H9 (cell line): ENCODE results near the gene SPTBN4. TPM values are rescaled to one million over a fixed set of nuclear protein-coding genes. Genes with fewer than 3 reads are reported as not detected.

Experiments used
- DNase-seq: peaks from one replicate; pipeline ENCODE4 v3.0.0-alpha.2; 2017
- H2AFZ ChIP-seq: one replicate; pipeline ENCODE4 v1.6.1; 2013; ENCODE audit warnings: mild to moderate bottlenecking, low read length, control low read depth, moderate library complexity
- H2AK5ac ChIP-seq: 2 replicates; pipeline ENCODE4 v1.6.1; 2013; ENCODE audit warnings: low read length, control low read depth, mixed read lengths; ENCODE audit not compliant: insufficient read length
- H2BK120ac ChIP-seq: one replicate; pipeline ENCODE4 v1.6.1; 2013; ENCODE audit warnings: low read depth, mild to moderate bottlenecking, low read length, control low read depth, inconsistent platforms; ENCODE audit not compliant: poor library complexity, severe bottlenecking
- H2BK12ac ChIP-seq: 2 replicates; pipeline ENCODE4 v1.6.1; 2013; ENCODE audit warnings: low read length, control low read depth, mixed read lengths, low read depth; ENCODE audit not compliant: insufficient read length
- H2BK15ac ChIP-seq: 2 replicates; pipeline ENCODE4 v1.6.1; 2013; ENCODE audit warnings: low read depth, low read length, control low read depth
- H2BK20ac ChIP-seq: one replicate; pipeline ENCODE4 v1.6.1; 2013; ENCODE audit warnings: low read depth, mild to moderate bottlenecking, low read length, control low read depth, inconsistent platforms; ENCODE audit not compliant: poor library complexity, severe bottlenecking
- H2BK5ac ChIP-seq: 2 replicates; pipeline ENCODE4 v1.6.1; 2013; ENCODE audit warnings: low read length, control low read depth, mixed read lengths; ENCODE audit not compliant: insufficient read length
- H3K14ac ChIP-seq: 2 replicates; pipeline ENCODE4 v1.6.1; 2013; ENCODE audit warnings: low read length, control low read depth; ENCODE audit not compliant: insufficient read depth
- H3K18ac ChIP-seq: 2 replicates; pipeline ENCODE4 v1.6.1; 2013; ENCODE audit warnings: low read depth, mild to moderate bottlenecking, mixed read lengths, low read length, control low read depth; ENCODE audit not compliant: insufficient read length
- H3K23ac ChIP-seq: 2 replicates; pipeline ENCODE4 v1.6.1; 2013; ENCODE audit warnings: low read length, control low read depth, mixed read lengths, low read depth; ENCODE audit not compliant: insufficient read length
- H3K23me2 ChIP-seq: 2 replicates; pipeline ENCODE4 v1.6.1; 2013; ENCODE audit warnings: low read depth, mild to moderate bottlenecking, mixed read lengths, low read length, control low read depth; ENCODE audit not compliant: insufficient read length, poor library complexity, severe bottlenecking
- H3K27ac ChIP-seq: 2 replicates; pipeline ENCODE4 v1.5.1; 2013; ENCODE audit warnings: low read length, control low read depth, mixed read lengths, low read depth; ENCODE audit not compliant: insufficient read length
- H3K27me3 ChIP-seq: 2 replicates; pipeline ENCODE4 v1.6.1; 2013; ENCODE audit warnings: low read length, control low read depth, inconsistent platforms; ENCODE audit not compliant: insufficient read depth
- H3K4ac ChIP-seq: 2 replicates; pipeline ENCODE4 v1.6.1; 2013; ENCODE audit warnings: low read depth, mild to moderate bottlenecking, control low read depth, inconsistent platforms, low read length, moderate library complexity
- H3K4me1 ChIP-seq: 2 replicates; pipeline ENCODE4 v1.6.1; 2013; ENCODE audit warnings: low read length, control low read depth, inconsistent platforms; ENCODE audit not compliant: insufficient read depth
- H3K4me2 ChIP-seq: 2 replicates; pipeline ENCODE4 v1.6.1; 2013; ENCODE audit warnings: low read length, control low read depth, mixed read lengths; ENCODE audit not compliant: insufficient read length, insufficient read depth
- H3K56ac ChIP-seq: 2 replicates; pipeline ENCODE4 v1.6.1; 2013; ENCODE audit warnings: low read depth, mild to moderate bottlenecking, mixed read lengths, low read length, control low read depth; ENCODE audit not compliant: insufficient read length
- H3K79me1 ChIP-seq: 2 replicates; pipeline ENCODE4 v1.6.1; 2013; ENCODE audit warnings: low read depth, mild to moderate bottlenecking, moderate library complexity, low read length, control low read depth, inconsistent platforms; ENCODE audit not compliant: insufficient read depth, poor library complexity, severe bottlenecking
- H3K79me2 ChIP-seq: 2 replicates; pipeline ENCODE4 v1.6.1; 2013; ENCODE audit warnings: low read length, control low read depth, inconsistent platforms; ENCODE audit not compliant: insufficient read depth
- H3K9ac ChIP-seq: 2 replicates; pipeline ENCODE4 v1.6.1; 2013; ENCODE audit warnings: low read length, control low read depth, mixed read lengths; ENCODE audit not compliant: insufficient read length; ENCODE audit errors: extremely low read depth
- H3K9me3 ChIP-seq: one replicate; pipeline ENCODE4 v1.6.1; 2013; ENCODE audit warnings: low read depth, low read length, inconsistent platforms; ENCODE audit not compliant: control insufficient read depth
- H3T11ph ChIP-seq: one replicate; pipeline ENCODE4 v1.6.1; 2013; ENCODE audit warnings: mild to moderate bottlenecking, low read length, control low read depth, inconsistent platforms
- H4K20me1 ChIP-seq: one replicate; pipeline ENCODE4 v1.6.1; 2013; ENCODE audit not compliant: control insufficient read depth, insufficient read length, insufficient read depth
- H4K5ac ChIP-seq: 2 replicates; pipeline ENCODE4 v1.6.1; 2013; ENCODE audit warnings: low read depth, mild to moderate bottlenecking, mixed read lengths, low read length, control low read depth; ENCODE audit not compliant: insufficient read length
- H4K8ac ChIP-seq: replicated peaks from 2 replicates; pipeline ENCODE4 v1.6.1; 2013; ENCODE audit warnings: low read length, control low read depth, mixed read lengths, low read depth; ENCODE audit not compliant: insufficient read length
- H4K91ac ChIP-seq: 2 replicates; pipeline ENCODE4 v1.6.1; 2013; ENCODE audit warnings: low read depth, mild to moderate bottlenecking, moderate library complexity, mixed read lengths, low read length, control low read depth; ENCODE audit not compliant: insufficient read length
- H3K27ac Mint-ChIP-seq, 3 experiments: 2 replicates in 2 of 3; 3 replicates in 1 of 3; pipeline ENCODE4 v1.8.0; 2020 to 2021; ENCODE audit warnings: mixed read lengths in 3 of 3, mild to moderate bottlenecking in 1 of 3, moderate library complexity in 1 of 3
- H3K27me3 Mint-ChIP-seq: 2 replicates; pipeline ENCODE4 v1.8.0; 2021; ENCODE audit warnings: low read depth, mild to moderate bottlenecking, moderate library complexity, mixed read lengths
- H3K36me3 Mint-ChIP-seq, 3 experiments: 2 replicates in 2 of 3; 3 replicates in 1 of 3; pipeline ENCODE4 v1.8.0; 2020 to 2021; ENCODE audit warnings: low read depth in 3 of 3, mixed read lengths in 3 of 3; ENCODE audit not compliant: insufficient read depth in 1 of 3
- H3K4me1 Mint-ChIP-seq, 2 experiments: 2 replicates each; pipeline ENCODE4 v1.8.0; 2020; ENCODE audit warnings: mixed read lengths in 2 of 2
- H3K4me3 Mint-ChIP-seq, 2 experiments: 2 replicates in 1 of 2; 3 replicates in 1 of 2; pipeline ENCODE4 v1.8.0; 2020 to 2021; ENCODE audit warnings: mild to moderate bottlenecking in 2 of 2, mixed read lengths in 2 of 2, moderate library complexity in 1 of 2
- H3K9me3 Mint-ChIP-seq, 2 experiments: 2 replicates in 1 of 2; 3 replicates in 1 of 2; pipeline ENCODE4 v1.8.0; 2020; ENCODE audit warnings: mild to moderate bottlenecking in 2 of 2, mixed read lengths in 2 of 2, moderate library complexity in 1 of 2
- CTCF ChIP-seq: fragments of 200-600 bp; sonication (generic); conservative IDR thresholded peaks from 3 replicates; pipeline ENCODE4 v1.8.0; 2021; ENCODE audit warnings: antibody characterized with exemption, mild to moderate bottlenecking
- WGBS: extraction: QIAGEN DNeasy Blood & Tissue Kit; methylation state at CpG from one replicate; pipeline ENCODE4 v1.1.7; 2013; ENCODE audit warnings: missing lambda C conversion rate, low lambda C conversion rate, mixed read lengths; ENCODE audit not compliant: insufficient read length; ENCODE audit errors: extremely low coverage; 5-methylcytosine and 5-hydroxymethylcytosine counted together
- total RNA-seq: library from RNA; stranded (reverse); gene quantifications from 2 replicates; pipeline ENCODE4 v1.2.1, GENCODE V29; 2021

SPTBN4 gene
- total RNA-seq, 1 experiment from 2014 or later = 2.9 TPM

- no peak overlapping the region for H3T11ph ChIP-seq
- no peaks in the 10 kb centered on the region for H3K27me3 ChIP-seq
- no peak overlapping the region for H2AFZ ChIP-seq
- H4K20me1 ChIP-seq = no peaks in the 10 kb centered on the region
- Mint-ChIP-seq H3K4me1 (peaks cover 19 to 25% of the 10 kb centered on the region in 2 experiments), H3K9me3 (peaks cover 0 to 3% of the 10 kb centered on the region in 2 experiments; a peak in 3 of 5 replicates), H3K27ac (no peak overlapping the region), H3K27me3 (no peaks in the 10 kb centered on the region), H3K4me3 (no peak overlapping the region), H3K36me3 (peaks cover 32 to 74% (median 63%) of the 10 kb centered on the region in 3 experiments; a peak in 6 of 7 replicates)
- no peak overlapping the region for H4K5ac ChIP-seq
- no peak overlapping the region for H2BK15ac ChIP-seq
- H3K9ac ChIP-seq = no peak overlapping the region
- H3K56ac ChIP-seq = no peak overlapping the region
- no peak overlapping the region for H2BK20ac ChIP-seq
- no peak overlapping the region for H3K18ac ChIP-seq
- no peak for DNase-seq
- H4K8ac ChIP-seq = no peak overlapping the region
- H3K4me2 ChIP-seq = no peak overlapping the region
- H2BK5ac ChIP-seq = no peak overlapping the region
- H3K27ac ChIP-seq = no peak overlapping the region
- no peak overlapping the region for H3K4ac ChIP-seq
- H3K79me2 ChIP-seq = no peaks in the 10 kb centered on the region
- no peak overlapping the region for H2BK120ac ChIP-seq
- no peak overlapping the region for H2BK12ac ChIP-seq
- no peaks in the 10 kb centered on the region for H3K23me2 ChIP-seq
- no peak for TF ChIP-seq CTCF
- no peaks in the 10 kb centered on the region for H3K79me1 ChIP-seq
- no peak overlapping the region for H2AK5ac ChIP-seq
- H4K91ac ChIP-seq = no peak overlapping the region
- no CpG with 5 or more reads among the region's 7 CpGs for WGBS
- H3K4me1 ChIP-seq = no peaks in the 10 kb centered on the region
- no peak overlapping the region for H3K14ac ChIP-seq
- no peak overlapping the region for H3K23ac ChIP-seq
- no peaks in the 10 kb centered on the region for H3K9me3 ChIP-seq
Measured at GRCh38 chr19:40625406-40626120, 158.8 kb downstream of the SPTBN4 start.

Other genes with a start within 250 kb of the SPTBN4 start
- 0.15 and 0.31 TPM in 2 replicates for gene TTC9B, start 248.6 kb upstream of the SPTBN4 start, total RNA-seq
- gene CCNP, start 240.3 kb upstream of the SPTBN4 start, total RNA-seq = 0.31 and 0.35 TPM in 2 replicates
- 142 and 150 TPM in 2 replicates for gene AKT2, start 181.7 kb upstream of the SPTBN4 start, total RNA-seq
- gene C19orf47, start 118.6 kb upstream of the SPTBN4 start, total RNA-seq = 18.4 and 19.4 TPM in 2 replicates
- 191 and 194 TPM in 2 replicates for gene PLD3, start 118.3 kb upstream of the SPTBN4 start, total RNA-seq
- 0.15 TPM in 1 of 2 replicates, not detected in the other for gene HIPK4, start 76.8 kb upstream of the SPTBN4 start, total RNA-seq
- 3.8 and 4.0 TPM in 2 replicates for gene PRX, start 53.6 kb upstream of the SPTBN4 start, total RNA-seq
- gene SERTAD1, start 41.0 kb upstream of the SPTBN4 start, total RNA-seq = 7.9 and 9.3 TPM in 2 replicates
- 30.9 and 32.2 TPM in 2 replicates for gene SERTAD3, start 22.7 kb upstream of the SPTBN4 start, total RNA-seq
- gene BLVRB, start 1.3 kb upstream of the SPTBN4 start, total RNA-seq = 27.9 and 30.4 TPM in 2 replicates
- 90.9 and 92.9 TPM in 2 replicates for gene SHKBP1, start 109.9 kb downstream of the SPTBN4 start, total RNA-seq
- gene LTBP4, start 134.4 kb downstream of the SPTBN4 start, total RNA-seq = 115 and 129 TPM in 2 replicates
- gene NUMBL, start 223.7 kb downstream of the SPTBN4 start, total RNA-seq = 32.6 and 34.5 TPM in 2 replicates
- gene COQ8B, start 249.9 kb downstream of the SPTBN4 start, total RNA-seq = 40.5 and 42.0 TPM in 2 replicates